Measurements from ENCODE around the gene TNRC6A. TPM values are rescaled to one million over a fixed set of nuclear protein-coding genes. Genes with fewer than 3 reads are reported as not detected.

The TNRC6A gene
- total RNA-seq, 1 donor from 2014 or later = 53.0 TPM

- DNase-seq (ENCODE audit: extremely low spot score in 2 of 2) = no peak
- no peaks in the 10 kb centered on the region for H3K9me3 ChIP-seq
- TF ChIP-seq POLR2AphosphoS5 (IDR thresholded peaks at IDR 0.05; ENCODE audit: insufficient read depth in 1 of 2, low read depth in 1 of 2) = no peak
- TF ChIP-seq, protein P1, sequence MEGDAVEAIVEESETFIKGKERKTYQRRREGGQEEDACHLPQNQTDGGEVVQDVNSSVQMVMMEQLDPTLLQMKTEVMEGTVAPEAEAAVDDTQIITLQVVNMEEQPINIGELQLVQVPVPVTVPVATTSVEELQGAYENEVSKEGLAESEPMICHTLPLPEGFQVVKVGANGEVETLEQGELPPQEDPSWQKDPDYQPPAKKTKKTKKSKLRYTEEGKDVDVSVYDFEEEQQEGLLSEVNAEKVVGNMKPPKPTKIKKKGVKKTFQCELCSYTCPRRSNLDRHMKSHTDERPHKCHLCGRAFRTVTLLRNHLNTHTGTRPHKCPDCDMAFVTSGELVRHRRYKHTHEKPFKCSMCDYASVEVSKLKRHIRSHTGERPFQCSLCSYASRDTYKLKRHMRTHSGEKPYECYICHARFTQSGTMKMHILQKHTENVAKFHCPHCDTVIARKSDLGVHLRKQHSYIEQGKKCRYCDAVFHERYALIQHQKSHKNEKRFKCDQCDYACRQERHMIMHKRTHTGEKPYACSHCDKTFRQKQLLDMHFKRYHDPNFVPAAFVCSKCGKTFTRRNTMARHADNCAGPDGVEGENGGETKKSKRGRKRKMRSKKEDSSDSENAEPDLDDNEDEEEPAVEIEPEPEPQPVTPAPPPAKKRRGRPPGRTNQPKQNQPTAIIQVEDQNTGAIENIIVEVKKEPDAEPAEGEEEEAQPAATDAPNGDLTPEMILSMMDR (IDR thresholded peaks at IDR 0.05) = no peak
- no peak for TF ChIP-seq POLR2A (IDR thresholded peaks at IDR 0.05)
- intact Hi-C loops (cut with DNase I) = no loop called here
- no peaks in the 10 kb centered on the region for H3K27me3 ChIP-seq
- H3K4me1 ChIP-seq = peaks cover 70% of the 10 kb centered on the region
- no peak overlapping the region for H3K4me3 ChIP-seq
- H3K36me3 ChIP-seq = peaks cover 0 to 2% of the 10 kb centered on the region in 2 donors
- no peak overlapping the region for H3K27ac ChIP-seq
Measured at GRCh38 chr16:24753437-24753836, 24.0 kb downstream of the TNRC6A start.

GRCh38 chr16:24754543-24754942 is 25.1 kb downstream of the TNRC6A start:
- Histone ChIP-seq H3K27ac (no peak overlapping the region), H3K4me1 (peaks cover 59% of the 10 kb centered on the region), H3K36me3 (peaks cover 0 to 6% of the 10 kb centered on the region in 2 donors), H3K4me3 (no peak overlapping the region), H3K9me3 (no peaks in the 10 kb centered on the region), H3K27me3 (no peaks in the 10 kb centered on the region)
- DNase-seq (ENCODE audit: extremely low spot score in 2 of 2) = no peak
- TF ChIP-seq POLR2AphosphoS5 (IDR thresholded peaks at IDR 0.05; ENCODE audit: insufficient read depth in 1 of 2, low read depth in 1 of 2) = no peak
- intact Hi-C loops (cut with DNase I) = no loop called here

DNA sequence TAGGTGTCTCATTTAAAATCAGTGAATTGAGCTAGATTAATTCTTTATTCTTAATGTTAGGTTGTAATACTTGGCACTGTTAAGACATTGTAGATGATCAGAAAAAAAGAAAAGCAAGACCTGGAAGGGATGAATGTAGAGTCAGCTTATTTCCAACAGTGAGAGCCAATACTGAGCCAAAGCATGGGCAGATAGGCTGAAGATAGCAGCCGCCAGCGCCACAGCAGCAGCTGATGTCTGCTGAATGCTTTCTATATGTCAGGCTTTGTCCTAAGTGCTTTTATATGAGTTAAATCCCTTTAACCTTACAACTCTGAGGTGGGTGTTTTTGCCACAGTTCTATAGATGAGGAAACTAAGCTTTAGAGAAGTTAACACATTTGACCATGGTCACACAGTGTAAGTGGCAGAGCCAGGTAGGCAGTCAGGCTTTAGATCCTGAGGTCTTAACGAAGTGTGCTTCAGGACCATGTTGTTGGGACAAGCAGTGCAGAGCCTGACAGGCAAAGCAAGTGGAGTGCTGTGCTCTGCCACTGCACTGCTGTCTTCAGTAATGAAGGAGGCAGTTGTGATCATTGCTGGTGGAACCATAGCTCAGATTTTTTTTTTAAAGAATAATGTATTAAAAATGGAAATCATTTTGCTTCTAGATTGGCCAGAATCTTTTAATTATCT is 25.9 kb downstream of the TNRC6A start:
- Histone ChIP-seq H3K36me3 (peaks cover 0 to 6% of the 10 kb centered on the region in 2 donors), H3K27ac (no peak overlapping the region), H3K9me3 (no peaks in the 10 kb centered on the region), H3K27me3 (no peaks in the 10 kb centered on the region), H3K4me3 (no peak overlapping the region), H3K4me1 (peaks cover 51% of the 10 kb centered on the region)
- TF ChIP-seq, protein P1 (IDR thresholded peaks at IDR 0.05) = no peak
- TF ChIP-seq POLR2A (IDR thresholded peaks at IDR 0.05) = no peak
- TF ChIP-seq POLR2AphosphoS5 (IDR thresholded peaks at IDR 0.05; ENCODE audit: insufficient read depth in 1 of 2, low read depth in 1 of 2) = no peak
- DNase-seq (ENCODE audit: extremely low spot score in 2 of 2) = no peak
- intact Hi-C loops (cut with DNase I) = no loop called here

DNA sequence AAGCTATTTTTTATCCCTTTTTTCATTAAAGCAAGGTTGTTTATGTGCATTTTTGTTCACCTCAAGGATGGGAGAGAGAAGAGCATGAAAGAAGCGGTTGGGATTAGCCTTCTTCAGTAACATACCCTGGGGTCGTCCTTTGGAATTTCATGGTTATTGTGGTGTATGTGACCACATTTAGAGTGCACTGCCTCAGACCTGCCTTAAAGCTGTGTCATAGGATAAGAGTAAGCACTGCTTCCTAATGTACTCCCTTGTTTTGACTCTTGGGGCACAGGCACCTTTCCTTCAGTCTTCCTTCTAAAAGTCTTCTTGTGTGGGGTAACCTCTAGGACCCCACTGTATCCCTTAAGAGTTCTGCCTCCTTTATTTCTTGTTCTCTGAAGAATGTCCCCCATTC is 28.9 kb downstream of the TNRC6A start:
- Histone ChIP-seq H3K4me1 (peaks cover 31% of the 10 kb centered on the region), H3K36me3 (peaks cover 0 to 6% of the 10 kb centered on the region in 2 donors)
- intact Hi-C loops (cut with DNase I) = no loop called here

GRCh38 chr16:24759006-24759405 is 29.6 kb downstream of the TNRC6A start:
- no peak overlapping the region for H3K27ac ChIP-seq
- H3K4me3 ChIP-seq = no peak overlapping the region
- H3K4me1 ChIP-seq = peaks cover 27% of the 10 kb centered on the region
- peaks cover 0 to 6% of the 10 kb centered on the region in 2 donors for H3K36me3 ChIP-seq
- no peak for DNase-seq (ENCODE audit: extremely low spot score in 2 of 2)
- intact Hi-C loops (cut with DNase I) = no loop called here
- no peaks in the 10 kb centered on the region for H3K9me3 ChIP-seq
- TF ChIP-seq POLR2A (IDR thresholded peaks at IDR 0.05) (no peak), POLR2AphosphoS5 (IDR thresholded peaks at IDR 0.05; ENCODE audit: insufficient read depth in 1 of 2, low read depth in 1 of 2) (no peak)
- TF ChIP-seq, protein P1 (IDR thresholded peaks at IDR 0.05) = no peak
- H3K27me3 ChIP-seq = no peaks in the 10 kb centered on the region

More for the DNA sequence above, 28.9 kb downstream of the TNRC6A start:
- no peak for DNase-seq (ENCODE audit: extremely low spot score in 2 of 2)
- Histone ChIP-seq H3K4me3 (no peak overlapping the region), H3K27me3 (no peaks in the 10 kb centered on the region), H3K9me3 (no peaks in the 10 kb centered on the region), H3K27ac (no peak overlapping the region)
- TF ChIP-seq POLR2A (IDR thresholded peaks at IDR 0.05) (no peak), POLR2AphosphoS5 (IDR thresholded peaks at IDR 0.05; ENCODE audit: insufficient read depth in 1 of 2, low read depth in 1 of 2) (no peak)
- TF ChIP-seq, protein P1 (IDR thresholded peaks at IDR 0.05) = no peak
